PC-3 (cell line): ENCODE results near the gene MRGPRD. TPM values are rescaled to one million over a fixed set of nuclear protein-coding genes. Genes with fewer than 3 reads are reported as not detected.

Source experiments
- ATAC-seq: fragments of 200-7000 bp; cut with Tn5 transposase; 2 replicates; pipeline ENCODE4 v1.9.1; 2020; ENCODE audit warnings: mild to moderate bottlenecking, moderate library complexity
- BruUV-seq: library from RNA; stranded (reverse); fragments of 400-500 nt; replicated peaks from 2 replicates; lab custom pipeline; 2021; lab: Mats Ljungman, UMichigan
- CTCF ChIA-PET: fragments of 300-600 bp; sonication (Branson Sonifier 250); formaldehyde crosslinking; loops from one replicate; lab custom pipeline; 2022; ENCODE audit warnings: antibody characterized with exemption; lab: Charles Lee
- POLR2A ChIA-PET: fragments of 300-600 bp; sonication (Branson Sonifier 250); formaldehyde crosslinking; loops from one replicate; lab custom pipeline; 2022; ENCODE audit warnings: antibody characterized with exemption; ENCODE audit not compliant: unreplicated experiment; lab: Charles Lee
- DNase-seq: peaks from one replicate; pipeline ENCODE4 v3.0.0-alpha.2; 2015
- H2AFZ ChIP-seq: fragments of 300-600 bp; sonication (generic); 2 replicates; pipeline ENCODE4 v1.6.0; 2016; ENCODE audit warnings: antibody characterized with exemption, low read length
- H3F3A ChIP-seq: fragments of 300-600 bp; sonication (generic); one replicate; pipeline ENCODE4 v1.6.0; 2017; ENCODE audit warnings: antibody characterized with exemption, low read length, control low read depth, mild to moderate bottlenecking; ENCODE audit not compliant: unreplicated experiment
- H3K27ac ChIP-seq: fragments of 300-600 bp; sonication (generic); 2 replicates; pipeline ENCODE4 v1.5.1; 2016; ENCODE audit warnings: mild to moderate bottlenecking, low read length
- H3K27me3 ChIP-seq: fragments of 300-600 bp; sonication (generic); 2 replicates; pipeline ENCODE4 v1.6.1; 2016; ENCODE audit warnings: low read length, mixed read lengths
- H3K36me3 ChIP-seq: fragments of 300-600 bp; sonication (generic); 2 replicates; pipeline ENCODE4 v1.6.1; 2016; ENCODE audit warnings: low read depth, mixed run types, low read length, mixed read lengths
- H3K4me1 ChIP-seq: fragments of 300-600 bp; sonication (generic); 2 replicates; pipeline ENCODE4 v1.5.1; 2016; ENCODE audit warnings: low read length; ENCODE audit not compliant: insufficient read depth
- H3K4me2 ChIP-seq: fragments of 300-600 bp; sonication (generic); 2 replicates; pipeline ENCODE4 v1.6.0; 2016; ENCODE audit warnings: low read length
- H3K4me3 ChIP-seq: fragments of 300-600 bp; sonication (generic); 2 replicates; pipeline ENCODE4 v1.5.1; 2016; ENCODE audit warnings: mild to moderate bottlenecking, low read length, mixed read lengths
- H3K79me2 ChIP-seq: fragments of 300-600 bp; sonication (generic); 2 replicates; pipeline ENCODE4 v1.6.1; 2017; ENCODE audit warnings: low read length, mixed read lengths
- H3K9ac ChIP-seq: fragments of 300-600 bp; sonication (generic); 2 replicates; pipeline ENCODE4 v1.6.0; 2016; ENCODE audit warnings: mild to moderate bottlenecking, low read length
- H3K9me2 ChIP-seq: fragments of 300-600 bp; sonication (generic); replicated peaks from 2 replicates; pipeline ENCODE4 v1.6.1; 2016; ENCODE audit warnings: mixed run types, low read length, mixed read lengths
- H3K9me3 ChIP-seq: fragments of 300-600 bp; sonication (generic); 2 replicates; pipeline ENCODE4 v1.6.1; 2016; ENCODE audit warnings: low read length, mixed read lengths
- H4K20me1 ChIP-seq: fragments of 300-600 bp; sonication (generic); 2 replicates; pipeline ENCODE4 v1.6.1; 2016; ENCODE audit warnings: low read length, mixed read lengths
- CTCF ChIP-seq: fragments of 300-600 bp; sonication (generic); conservative IDR thresholded peaks from 2 replicates; pipeline ENCODE4 v1.5.1; 2017; ENCODE audit warnings: antibody characterized with exemption, low read depth, mild to moderate bottlenecking, low read length
- EZH2 ChIP-seq: fragments of 300-600 bp; sonication (generic); IDR thresholded peaks from one replicate; pipeline ENCODE4 v1.6.1; 2017; ENCODE audit warnings: antibody characterized with exemption, mild to moderate bottlenecking, low read length; ENCODE audit not compliant: unreplicated experiment
- EZH2phosphoT487 ChIP-seq: fragments of 300-600 bp; sonication (generic); IDR thresholded peaks from 2 replicates; pipeline ENCODE4 v1.6.1; 2018; ENCODE audit warnings: mild to moderate bottlenecking, antibody characterized with exemption, low read length, borderline replicate concordance
- intact Hi-C: fragments of 100-400 bp; cut with micrococcal nuclease; formaldehyde crosslinking; loops from 2 replicates; pipeline ENCODE4 v1.9.0; 2023
- total RNA-seq: library from RNA; depleted of rRNA; stranded (reverse); fragments of >200 nt; gene quantifications from 2 replicates; pipeline ENCODE4 v1.2.3, GENCODE V29; 2014

Gene MRGPRD
- total RNA-seq, 1 experiment from 2014 or later = not detected

GRCh38 chr11:68942751-68943271 lies 38.0 kb downstream of the MRGPRD start:
- Histone ChIP-seq H3F3A (no peaks in the 10 kb centered on the region), H2AFZ (no peak overlapping the region), H3K79me2 (no peaks in the 10 kb centered on the region), H4K20me1 (no peaks in the 10 kb centered on the region), H3K9me2 (no peaks in the 10 kb centered on the region), H3K9ac (no peak overlapping the region), H3K36me3 (peaks cover 6% of the 10 kb centered on the region; the same call in 1 of the 2 replicates), H3K27ac (no peak overlapping the region), H3K4me2 (no peak overlapping the region), H3K4me3 (no peak overlapping the region), H3K27me3 (no peaks in the 10 kb centered on the region), H3K4me1 (no peaks in the 10 kb centered on the region), H3K9me3 (no peaks in the 10 kb centered on the region)
- DNase-seq (no peak), ATAC-seq (no peak)
- BruUV-seq = no TSS peak
- TF ChIP-seq EZH2 (no peak), CTCF (no peak), EZH2phosphoT487 (no peak)
- CTCF ChIA-PET = no interaction called here
- POLR2A ChIA-PET = no interaction called here
- intact Hi-C loops = no loop called here

GRCh38 chr11:68942095-68942620 lies 38.6 kb downstream of the MRGPRD start:
- POLR2A ChIA-PET = no interaction called here
- no TSS peak for BruUV-seq
- ATAC-seq = no peak
- no peaks in the 10 kb centered on the region for H3K9me2 ChIP-seq
- H3K27me3 ChIP-seq = no peaks in the 10 kb centered on the region
- no peaks in the 10 kb centered on the region for H4K20me1 ChIP-seq
- no peak overlapping the region for H3K4me3 ChIP-seq
- no peak overlapping the region for H3K9ac ChIP-seq
- peaks cover 12% of the 10 kb centered on the region; the same call in 1 of the 2 replicates for H3K36me3 ChIP-seq
- H3K79me2 ChIP-seq = no peaks in the 10 kb centered on the region
- no peaks in the 10 kb centered on the region for H3F3A ChIP-seq
- no peak overlapping the region for H3K4me2 ChIP-seq
- no peak overlapping the region for H3K27ac ChIP-seq
- TF ChIP-seq EZH2 = no peak
- TF ChIP-seq CTCF = no peak
- TF ChIP-seq EZH2phosphoT487 = no peak
- no peak for DNase-seq
- H2AFZ ChIP-seq = no peak overlapping the region
- no peaks in the 10 kb centered on the region for H3K4me1 ChIP-seq
- no peaks in the 10 kb centered on the region for H3K9me3 ChIP-seq
- CTCF ChIA-PET = no interaction called here
- intact Hi-C loops = no loop called here

GRCh38 chr11:68941324-68942094 lies 39.3 kb downstream of the MRGPRD start:
- POLR2A ChIA-PET = no interaction called here
- no peak for TF ChIP-seq EZH2phosphoT487
- TF ChIP-seq EZH2 = no peak
- no peak for TF ChIP-seq CTCF
- H3K9ac ChIP-seq = no peak overlapping the region
- no peaks in the 10 kb centered on the region for H3K27me3 ChIP-seq
- BruUV-seq = no TSS peak
- DNase-seq = no peak
- H3K4me3 ChIP-seq = no peak overlapping the region
- no peaks in the 10 kb centered on the region for H3K4me1 ChIP-seq
- peaks cover 18% of the 10 kb centered on the region; the same call in 1 of the 2 replicates for H3K36me3 ChIP-seq
- H3K27ac ChIP-seq = no peak overlapping the region
- H3F3A ChIP-seq = no peaks in the 10 kb centered on the region
- no peaks in the 10 kb centered on the region for H3K79me2 ChIP-seq
- H3K4me2 ChIP-seq = no peak overlapping the region
- CTCF ChIA-PET = no interaction called here
- ATAC-seq = no peak
- no peak overlapping the region for H2AFZ ChIP-seq
- H3K9me3 ChIP-seq = no peaks in the 10 kb centered on the region
- intact Hi-C loops = no loop called here
- H4K20me1 ChIP-seq = no peaks in the 10 kb centered on the region
- no peaks in the 10 kb centered on the region for H3K9me2 ChIP-seq
